AG09309 (cell line): Measurements from ENCODE around the gene MRPS18A.

ENCODE experiments used
- DNase-seq: peaks from one replicate; pipeline ENCODE4 v3.0.0-alpha.2; 2010; ENCODE audit warnings: low read depth
- H3K4me3 ChIP-seq: 2 replicates; pipeline ENCODE4 v1.5.1; 2011; ENCODE audit warnings: mild to moderate bottlenecking, low read depth, low read length, moderate library complexity; ENCODE audit not compliant: control insufficient read depth
- TF ChIP-seq, protein P1 (sequence below): IDR thresholded peaks from 2 replicates; pipeline ENCODE4 v1.5.1; 2011; ENCODE audit warnings: mild to moderate bottlenecking, low read depth, low read length, inconsistent platforms; ENCODE audit not compliant: insufficient read depth, control insufficient read depth; ENCODE audit errors: missing control alignments

The MRPS18A gene

GRCh38 chr6:43717822-43718221 is 30.2 kb upstream of the MRPS18A start:
- TF ChIP-seq, protein P1, sequence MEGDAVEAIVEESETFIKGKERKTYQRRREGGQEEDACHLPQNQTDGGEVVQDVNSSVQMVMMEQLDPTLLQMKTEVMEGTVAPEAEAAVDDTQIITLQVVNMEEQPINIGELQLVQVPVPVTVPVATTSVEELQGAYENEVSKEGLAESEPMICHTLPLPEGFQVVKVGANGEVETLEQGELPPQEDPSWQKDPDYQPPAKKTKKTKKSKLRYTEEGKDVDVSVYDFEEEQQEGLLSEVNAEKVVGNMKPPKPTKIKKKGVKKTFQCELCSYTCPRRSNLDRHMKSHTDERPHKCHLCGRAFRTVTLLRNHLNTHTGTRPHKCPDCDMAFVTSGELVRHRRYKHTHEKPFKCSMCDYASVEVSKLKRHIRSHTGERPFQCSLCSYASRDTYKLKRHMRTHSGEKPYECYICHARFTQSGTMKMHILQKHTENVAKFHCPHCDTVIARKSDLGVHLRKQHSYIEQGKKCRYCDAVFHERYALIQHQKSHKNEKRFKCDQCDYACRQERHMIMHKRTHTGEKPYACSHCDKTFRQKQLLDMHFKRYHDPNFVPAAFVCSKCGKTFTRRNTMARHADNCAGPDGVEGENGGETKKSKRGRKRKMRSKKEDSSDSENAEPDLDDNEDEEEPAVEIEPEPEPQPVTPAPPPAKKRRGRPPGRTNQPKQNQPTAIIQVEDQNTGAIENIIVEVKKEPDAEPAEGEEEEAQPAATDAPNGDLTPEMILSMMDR: no peak

GRCh38 chr6:43717389-43717788 is 29.8 kb upstream of the MRPS18A start:
- TF ChIP-seq, protein P1: no peak
- no peak for DNase-seq
- no peak overlapping the region for H3K4me3 ChIP-seq

More at GRCh38 chr6:43717822-43718221, 30.2 kb upstream of the MRPS18A start:
- no peak for DNase-seq
- no peak overlapping the region for H3K4me3 ChIP-seq

DNA sequence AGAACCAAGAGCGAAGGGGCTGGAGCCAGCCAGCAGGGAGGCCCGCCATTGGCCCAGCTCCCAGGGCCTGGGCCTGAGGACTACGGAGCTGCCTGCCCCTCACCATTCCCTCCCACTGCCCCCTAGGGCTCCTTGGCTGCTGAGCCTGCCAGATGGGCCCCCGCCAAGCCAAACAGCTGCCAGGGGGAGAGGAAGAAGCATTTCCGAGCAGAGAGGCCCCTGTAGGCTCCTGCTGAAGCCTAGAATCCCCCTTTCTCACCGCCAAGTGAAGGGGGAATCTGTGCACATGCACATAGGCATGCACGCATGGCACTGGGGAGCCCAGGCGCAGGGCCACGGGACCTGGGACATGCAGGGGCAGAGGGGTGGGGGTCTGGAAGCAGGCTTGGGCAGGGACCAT is 28.5 kb upstream of the MRPS18A start:
- TF ChIP-seq, protein P1: no peak
- DNase-seq: no peak

GRCh38 chr6:43715056-43715788 is 27.6 kb upstream of the MRPS18A start:
- TF ChIP-seq, protein P1: no peak
- no peak for DNase-seq

More for the DNA sequence above, 28.5 kb upstream of the MRPS18A start:
- no peak overlapping the region for H3K4me3 ChIP-seq

GRCh38 chr6:43714311-43715055 is 26.9 kb upstream of the MRPS18A start:
- DNase-seq: peak; percentile 23
- no peak overlapping the region for H3K4me3 ChIP-seq
- TF ChIP-seq, protein P1: no peak

More at GRCh38 chr6:43715056-43715788, 27.6 kb upstream of the MRPS18A start:
- no peak overlapping the region for H3K4me3 ChIP-seq

- TF ChIP-seq, protein P1: no peak
- DNase-seq: no peak
- no peak overlapping the region for H3K4me3 ChIP-seq
These were observed 26.2 kb upstream of the MRPS18A start for GRCh38 chr6:43713643-43714310.
